ENCODE data around the gene LCN12.

The LCN12 gene

DNA sequence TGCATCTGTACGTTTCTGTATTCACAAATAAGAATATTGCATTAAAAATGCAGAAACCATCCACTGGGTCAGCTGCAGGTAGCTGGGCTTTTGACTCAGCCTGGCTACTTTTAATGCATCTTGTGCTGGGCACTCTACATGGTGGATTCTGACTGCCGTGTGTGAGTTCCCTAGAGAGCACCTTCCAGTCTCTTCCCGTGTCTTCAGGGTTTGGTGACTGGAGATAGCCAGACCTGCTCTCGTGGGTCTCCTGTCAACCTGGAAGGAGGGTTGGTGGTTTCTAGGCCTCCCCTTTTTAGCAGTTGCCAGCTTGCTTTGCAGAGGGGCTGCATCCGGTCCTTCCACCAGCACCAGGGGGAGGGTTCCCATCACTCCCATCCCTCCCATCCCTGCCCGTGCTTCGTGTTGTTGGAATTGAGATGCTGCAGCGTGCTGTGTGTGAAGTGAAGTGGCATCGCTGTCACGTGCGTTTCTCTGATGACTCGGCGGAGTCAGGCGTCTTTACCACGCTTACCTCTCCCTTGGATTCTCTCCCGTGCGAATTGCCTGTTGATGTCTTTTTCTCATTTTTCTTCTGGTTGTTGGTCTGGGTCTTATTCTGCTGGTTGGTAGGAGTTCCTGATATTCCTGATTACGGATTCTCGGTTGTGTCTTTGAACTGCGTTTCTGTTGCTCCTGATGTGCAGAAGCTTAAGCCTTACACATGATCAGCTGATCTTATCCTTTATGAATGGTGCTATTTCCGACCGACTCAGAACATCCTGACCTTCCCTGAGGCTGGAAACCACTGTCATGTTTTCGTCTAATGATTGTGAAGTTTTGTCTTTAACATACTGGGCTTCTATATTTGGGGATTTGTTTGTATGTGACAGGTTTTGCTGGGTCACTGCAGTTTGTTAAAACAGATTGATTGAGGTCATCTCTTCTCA lies 24.5 kb upstream of the LCN12 start:
- no peak for DNase-seq

DNA sequence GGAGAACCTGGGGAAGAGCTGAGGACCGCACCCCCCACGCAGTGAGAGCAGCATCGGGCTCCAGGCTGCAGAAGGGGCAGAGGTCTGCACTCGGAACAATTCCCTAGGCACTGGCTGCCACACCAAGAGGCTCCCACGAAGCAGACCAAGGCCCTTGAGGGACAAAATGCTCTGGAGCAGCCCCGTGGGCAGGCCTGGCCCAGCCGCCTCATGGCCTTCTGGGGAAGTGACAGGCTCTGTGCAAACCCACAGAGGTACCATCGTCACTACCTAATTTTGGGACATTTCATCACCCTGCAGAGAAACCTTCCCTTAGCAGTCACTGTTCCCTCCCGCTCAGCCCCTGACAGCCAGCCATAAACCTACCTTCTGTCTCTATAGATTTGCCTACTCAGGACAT lies 23.5 kb upstream of the LCN12 start:
- DNase-seq = no peak

DNA sequence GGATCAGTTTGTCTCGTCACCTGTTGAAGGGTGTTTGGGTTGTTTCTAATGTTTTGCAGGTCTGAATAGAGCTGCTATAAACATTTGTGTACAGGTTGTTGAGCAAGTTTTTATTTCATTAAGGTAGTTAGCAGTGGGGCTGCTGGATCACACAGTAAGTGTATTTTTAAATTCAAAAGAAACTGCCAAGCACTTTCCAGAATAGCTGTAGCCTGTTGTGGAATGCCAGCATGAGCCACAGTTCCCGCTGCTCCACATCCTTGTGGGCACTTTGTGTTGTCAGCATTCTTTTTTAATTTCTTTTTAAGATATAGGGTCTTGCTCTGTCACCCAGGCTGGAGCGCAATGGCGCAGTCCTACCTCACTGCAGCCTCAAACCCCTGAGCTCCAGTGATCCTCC lies 22.1 kb upstream of the LCN12 start:
- DNase-seq = no peak

DNA sequence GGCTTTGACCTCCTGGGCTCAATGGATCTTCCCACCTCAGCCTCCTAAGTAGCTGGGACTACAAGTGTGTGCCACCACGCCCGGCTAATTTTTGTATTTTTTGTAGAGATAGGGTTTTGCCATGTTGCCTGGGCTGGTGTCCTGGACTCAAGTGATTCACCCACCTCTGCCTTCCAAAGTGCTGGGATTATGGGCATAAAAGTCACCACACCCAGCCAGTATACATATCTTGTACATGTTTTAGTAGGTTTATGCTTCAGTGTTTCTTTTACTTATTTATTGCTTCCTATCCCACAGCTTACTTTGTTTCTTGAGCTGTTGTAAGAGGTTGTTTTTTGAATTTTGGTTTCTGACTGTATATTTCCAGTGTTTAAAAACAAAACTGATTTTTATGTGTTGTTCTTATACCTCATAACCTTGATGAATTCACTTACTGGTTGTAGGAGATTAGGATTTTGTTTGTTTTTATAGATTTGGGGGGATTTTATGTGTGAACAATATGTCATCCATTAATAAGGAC lies 20.4 kb upstream of the LCN12 start:
- no peak for DNase-seq

DNA sequence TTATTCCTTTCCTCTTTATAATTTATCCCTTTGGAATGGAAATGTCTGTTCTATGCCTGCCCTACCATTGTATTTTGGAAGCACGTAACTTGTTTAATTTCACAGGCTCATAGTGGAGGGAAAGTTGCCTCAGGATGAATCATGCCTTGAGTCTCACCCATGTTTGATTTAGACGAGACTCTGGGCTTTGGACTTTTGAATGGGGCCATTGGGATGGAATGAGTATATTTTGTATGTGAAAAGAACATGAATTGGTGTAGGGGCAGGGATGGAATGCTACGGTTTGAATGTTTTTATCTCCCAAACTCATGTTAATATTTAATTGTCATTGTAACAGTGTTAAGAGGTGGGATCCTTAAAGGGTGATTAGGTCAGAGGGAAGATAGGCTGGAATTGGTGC lies 17.8 kb upstream of the LCN12 start:
- no peak for DNase-seq

DNA sequence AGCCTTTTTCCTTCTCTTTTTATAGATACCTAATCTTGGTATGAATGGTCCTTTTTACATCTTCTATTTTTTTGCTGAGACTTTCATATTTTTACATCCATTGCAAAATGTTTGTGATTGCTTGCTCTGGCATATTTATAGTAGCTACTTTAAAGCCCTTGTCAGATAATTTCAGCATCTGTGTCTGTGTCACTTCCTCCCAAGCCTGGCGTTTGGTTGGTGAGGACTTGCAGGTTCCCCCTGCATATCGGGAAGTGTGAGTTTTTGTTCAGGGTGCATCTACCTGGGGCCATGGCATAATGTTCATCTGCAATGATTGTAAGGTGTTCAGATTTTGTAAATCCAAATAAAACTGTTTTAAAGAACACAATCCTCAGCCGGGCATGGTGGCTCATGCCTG lies 16.4 kb upstream of the LCN12 start:
- DNase-seq = no peak

DNA sequence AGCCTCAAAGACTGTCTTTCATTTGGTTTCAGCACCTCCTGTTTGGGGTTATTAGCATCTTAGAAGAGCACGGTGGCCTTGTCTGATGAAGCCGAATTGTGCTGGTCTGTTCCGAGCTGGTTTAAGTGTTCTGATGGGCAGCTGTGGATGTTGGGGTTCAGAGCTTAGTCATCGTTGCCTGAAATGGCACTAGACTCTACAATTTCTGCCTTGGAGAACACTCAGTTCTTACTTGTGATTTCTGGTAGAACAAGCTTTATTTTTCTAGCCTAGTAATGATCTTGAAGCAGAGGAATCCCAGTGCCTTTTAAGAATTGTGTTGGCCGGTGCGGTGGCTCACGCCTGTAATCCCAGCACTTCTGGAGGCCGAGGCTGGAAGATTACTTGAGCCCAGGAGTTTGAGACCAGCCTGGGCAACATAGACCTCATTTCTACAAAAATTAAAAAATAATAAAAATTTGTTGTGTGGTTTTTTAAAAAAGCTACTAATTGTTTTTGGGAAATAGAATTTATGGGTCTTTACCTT lies 15.4 kb upstream of the LCN12 start:
- DNase-seq = no peak

DNA sequence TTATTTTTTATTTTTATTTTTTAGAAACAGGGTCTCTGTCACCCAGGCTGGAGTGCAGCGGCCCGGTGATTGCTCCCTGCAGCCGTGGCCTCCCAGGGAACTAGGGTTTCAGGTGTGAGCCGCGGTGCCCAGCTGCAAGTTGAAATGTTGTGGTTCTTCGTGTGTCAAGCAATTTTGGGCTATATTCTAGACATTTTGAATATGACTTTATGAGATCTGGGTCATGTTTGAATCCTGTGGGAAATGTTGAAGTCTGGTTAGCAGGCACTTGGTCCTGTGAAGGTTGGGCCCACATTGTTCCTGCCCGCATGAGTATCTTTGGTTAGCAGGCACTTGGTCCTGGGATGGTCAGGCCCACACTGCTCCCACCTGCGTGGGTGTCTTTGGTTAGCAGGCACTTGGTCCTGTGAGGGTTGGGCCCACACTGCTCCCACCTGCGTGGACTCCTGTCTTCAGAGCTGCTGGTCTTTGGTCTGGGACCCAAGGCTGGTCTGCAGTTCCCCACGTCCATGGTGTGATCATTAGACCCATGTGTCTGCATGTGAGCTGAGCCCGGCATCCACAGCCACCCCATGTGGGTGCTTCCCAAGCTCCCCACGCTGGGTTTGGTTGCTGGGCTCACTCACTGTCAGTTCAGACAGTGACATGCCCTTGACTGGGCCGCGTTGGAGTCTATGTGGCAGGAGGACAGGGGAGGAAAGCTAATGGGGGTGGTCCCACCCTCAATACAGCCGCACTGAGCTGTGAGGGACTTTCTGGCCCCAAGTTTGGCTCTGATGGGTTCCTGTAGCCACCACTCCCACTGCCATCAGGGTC lies 14.7 kb upstream of the LCN12 start:
- DNase-seq = no peak

DNA sequence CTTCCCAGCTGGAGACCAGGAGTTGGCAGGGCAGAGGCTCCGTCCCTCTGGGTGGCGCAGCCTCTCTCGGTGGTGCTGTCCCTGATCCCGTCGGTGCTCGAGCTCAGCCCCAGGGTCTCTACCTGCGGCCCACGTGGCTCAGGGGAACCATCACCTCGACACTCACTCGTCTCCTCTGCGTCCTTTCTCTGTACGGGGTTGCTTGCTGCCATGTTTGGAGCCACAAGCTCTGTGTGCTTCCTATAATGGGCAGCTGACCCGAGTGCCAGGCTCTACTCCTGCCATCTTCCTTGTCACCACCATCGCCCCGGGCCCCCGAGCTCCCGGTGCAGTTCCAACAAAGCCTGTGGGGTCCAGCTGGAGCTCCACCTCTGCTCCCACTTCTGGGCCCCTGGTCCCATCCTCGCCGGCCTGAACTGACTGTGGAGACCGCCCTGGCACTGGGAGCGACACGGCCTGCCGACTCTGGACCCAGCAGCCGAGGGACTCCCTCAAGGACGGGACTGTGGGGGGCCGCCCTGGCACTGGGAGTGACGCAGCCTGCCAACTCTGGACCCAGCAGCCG lies 12.6 kb upstream of the LCN12 start:
- no peak for DNase-seq

DNA sequence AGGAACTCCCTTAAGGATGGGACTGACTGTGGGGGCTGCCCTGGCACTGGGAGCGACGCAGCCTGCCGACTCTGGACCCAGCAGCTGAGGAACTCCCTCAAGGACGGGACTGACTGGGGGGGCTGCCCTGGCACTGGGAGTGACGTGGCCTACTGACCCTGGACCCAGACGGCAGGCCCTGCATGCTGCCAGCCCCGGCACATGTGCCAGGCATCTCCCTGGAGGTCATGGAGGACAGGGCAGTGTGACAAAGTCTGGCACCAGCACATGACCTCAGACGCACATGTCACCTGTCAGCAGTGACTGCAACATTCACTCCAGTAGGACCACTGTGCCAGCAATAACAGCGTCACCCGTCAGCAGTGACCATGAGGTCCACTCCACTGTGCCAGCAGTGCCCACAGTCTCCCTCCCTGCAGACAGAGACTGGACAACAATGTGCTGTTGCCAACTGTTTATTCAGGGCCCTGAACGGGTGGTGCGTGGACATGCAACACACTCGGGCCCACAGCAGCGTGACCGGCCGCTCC lies 12.0 kb upstream of the LCN12 start:
- DNase-seq = no peak

DNA sequence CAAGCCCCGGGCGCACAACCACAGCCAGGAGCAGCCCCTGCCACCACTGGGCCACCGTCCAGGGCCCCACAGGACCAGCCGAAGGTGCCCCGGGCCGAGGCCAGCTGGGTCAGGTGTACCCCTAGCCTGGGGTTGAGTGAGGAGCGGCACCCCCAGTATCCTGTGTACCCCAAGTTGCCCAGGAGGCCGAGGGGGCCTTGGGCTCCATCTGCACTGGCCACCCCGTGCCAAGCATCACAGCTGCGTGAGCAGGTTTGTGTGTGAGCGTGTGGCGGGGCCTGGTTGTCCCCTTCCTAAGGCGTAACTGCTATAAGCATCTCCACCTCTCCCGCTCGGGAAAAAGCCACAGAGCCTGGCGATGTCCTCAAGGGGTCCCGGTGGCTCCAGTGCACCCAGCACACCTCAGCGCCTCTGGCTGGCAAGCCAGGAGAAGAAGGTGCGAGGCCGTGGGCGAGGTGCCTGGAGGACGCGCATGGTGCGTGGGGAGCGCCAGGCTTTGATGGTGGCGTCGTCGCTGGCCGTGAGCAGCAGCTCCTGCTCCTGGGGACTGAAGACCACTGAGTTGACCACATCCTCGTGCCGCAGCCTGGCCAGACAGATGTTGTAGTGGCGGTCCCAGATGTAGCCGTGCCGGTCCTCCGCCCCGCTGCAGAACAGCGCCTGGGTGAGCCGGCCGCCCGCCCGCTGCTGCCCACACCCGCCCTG lies 11.4 kb upstream of the LCN12 start:
- DNase-seq = no peak

DNA sequence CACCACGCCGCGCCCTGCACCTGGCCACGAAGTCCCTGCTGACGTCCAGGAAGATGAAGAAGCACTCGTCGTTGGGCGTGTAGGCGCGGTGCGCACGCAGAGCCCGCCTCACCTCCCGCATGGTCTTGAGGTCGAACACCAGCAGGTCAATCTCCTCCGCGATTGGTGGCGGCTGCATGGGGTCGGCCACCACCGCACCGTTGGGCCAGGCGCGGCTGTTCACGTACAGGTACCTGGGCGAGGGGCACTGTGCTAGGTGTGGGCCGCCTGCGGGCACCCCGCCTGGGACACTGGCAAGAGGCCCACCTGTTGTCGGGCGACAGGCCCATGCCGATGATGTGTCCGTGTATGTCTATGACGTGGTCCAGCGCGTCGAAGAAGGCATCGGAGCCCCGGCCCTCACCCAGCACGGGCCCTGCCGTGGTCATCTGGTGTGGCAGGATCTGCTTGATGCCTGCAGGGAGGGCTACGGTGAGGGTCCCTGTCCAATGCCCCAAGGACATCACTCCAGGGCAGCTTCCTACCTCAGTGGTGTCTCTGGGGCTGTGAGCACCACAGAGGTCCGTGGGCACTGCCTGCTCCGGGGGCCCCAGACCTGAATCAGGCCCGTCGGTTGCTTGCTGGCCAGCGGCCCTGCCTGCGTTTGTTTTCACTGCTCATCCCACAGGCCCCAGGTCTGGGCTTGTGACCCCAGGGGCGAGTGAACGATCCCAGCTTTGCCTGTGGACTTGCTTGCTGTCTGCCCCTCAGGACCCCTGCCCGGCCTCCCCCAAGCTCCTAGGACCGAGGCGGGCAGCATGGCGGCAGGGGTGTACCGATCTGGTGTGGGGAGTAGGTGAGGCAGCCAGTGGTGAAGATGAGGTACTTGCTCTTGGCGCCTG lies 10.6 kb upstream of the LCN12 start:
- no peak for DNase-seq

DNA sequence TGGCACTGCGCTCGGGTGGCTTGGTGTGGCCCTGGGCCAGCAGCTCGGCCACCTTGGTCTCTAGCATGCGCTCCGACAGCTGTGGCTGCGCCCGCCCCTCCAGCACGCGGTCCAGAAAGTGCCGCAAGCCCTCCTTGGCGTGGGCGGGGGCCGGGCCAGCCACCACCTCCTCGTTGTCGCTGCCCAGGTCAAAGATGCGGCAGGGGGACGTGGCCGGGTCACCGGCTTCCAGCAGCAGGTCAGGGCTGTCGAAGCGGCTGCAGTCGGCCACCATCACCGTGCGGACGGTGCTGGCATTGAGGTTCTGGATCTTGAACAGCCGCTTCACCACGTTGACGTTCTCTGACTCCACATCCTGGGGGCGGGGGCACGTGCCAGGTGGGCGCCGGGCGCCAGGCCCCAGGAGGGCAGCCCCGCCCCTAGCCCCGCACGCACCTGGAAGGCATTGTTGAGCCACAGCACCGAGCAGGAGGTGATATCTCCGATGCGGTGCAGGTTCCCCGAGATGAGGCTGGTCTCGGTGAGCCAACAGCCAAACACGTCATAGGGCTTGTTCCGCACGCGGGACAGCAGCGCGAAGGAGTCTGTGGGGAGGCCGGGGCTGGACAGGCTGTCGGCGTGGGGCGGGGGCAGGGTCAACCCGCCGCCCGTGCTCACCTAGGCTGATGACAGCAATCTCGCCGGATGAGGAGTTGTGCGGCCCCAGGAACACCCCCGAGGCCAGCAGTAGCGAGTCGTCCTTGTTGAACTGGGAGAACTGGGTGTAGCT lies 9.8 kb upstream of the LCN12 start:
- DNase-seq = no peak

DNA sequence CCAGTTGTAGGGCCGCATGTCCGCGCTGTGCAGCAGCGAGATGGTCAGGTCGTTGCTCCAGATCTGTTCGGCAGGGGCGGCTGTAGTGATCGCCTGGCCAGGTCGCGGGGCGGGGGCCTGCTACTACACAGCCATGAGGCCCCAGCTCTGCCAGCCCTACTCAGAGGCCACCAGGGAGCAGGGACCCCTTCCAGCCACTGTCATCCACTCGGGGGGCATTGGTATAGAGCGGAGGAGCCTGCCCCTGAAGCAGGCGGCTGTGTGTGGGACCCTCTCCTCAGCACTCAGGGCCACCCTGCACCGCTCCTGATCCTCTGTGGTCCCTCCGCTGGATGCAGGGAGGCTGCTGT lies 9.2 kb upstream of the LCN12 start:
- DNase-seq = no peak

DNA sequence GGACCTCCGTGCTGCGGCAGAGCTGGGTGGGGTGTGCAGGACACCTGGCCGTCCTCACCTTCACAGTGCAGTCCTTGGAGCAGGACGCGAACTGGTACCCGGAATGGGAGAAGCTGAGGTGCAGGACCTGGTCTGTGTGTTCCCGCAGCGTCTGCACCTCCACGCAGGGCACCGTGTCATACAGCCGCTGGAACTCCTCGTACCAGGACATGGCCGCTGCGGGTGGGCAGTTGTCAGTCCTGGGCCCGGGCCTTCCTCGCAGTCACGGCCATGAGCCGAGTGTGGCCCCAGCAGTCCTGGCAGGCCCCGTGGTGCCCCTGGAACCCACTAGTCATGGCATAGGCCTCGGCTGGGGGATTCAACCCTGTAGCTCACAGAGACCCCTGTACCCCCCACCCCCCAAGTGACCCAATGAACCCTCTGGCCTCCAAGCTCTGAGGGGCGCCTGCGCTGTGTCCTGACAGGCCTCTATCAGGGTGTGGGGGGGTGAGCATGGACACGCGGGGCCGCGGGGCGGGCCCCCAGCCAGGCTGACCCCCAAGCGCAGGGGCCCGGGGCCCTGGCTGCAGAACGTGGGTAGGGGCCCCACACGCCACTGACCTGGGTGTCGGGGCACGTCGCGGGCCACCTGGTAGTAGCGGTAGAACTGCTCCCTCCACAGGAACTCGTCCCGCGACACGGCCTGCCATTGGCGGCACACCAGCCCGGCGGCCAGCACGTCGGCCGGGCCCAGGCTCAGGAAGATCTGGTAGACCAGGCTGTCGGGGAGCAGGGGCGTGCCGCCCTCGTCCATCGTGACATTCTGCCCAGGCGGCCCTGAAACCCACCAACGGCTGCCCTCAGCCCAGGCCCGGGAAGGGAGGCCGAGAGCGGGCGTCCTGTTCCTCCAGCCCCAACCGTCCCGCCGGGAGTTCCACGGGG lies 8.5 kb upstream of the LCN12 start:
- DNase-seq = peak; percentile 80

DNA sequence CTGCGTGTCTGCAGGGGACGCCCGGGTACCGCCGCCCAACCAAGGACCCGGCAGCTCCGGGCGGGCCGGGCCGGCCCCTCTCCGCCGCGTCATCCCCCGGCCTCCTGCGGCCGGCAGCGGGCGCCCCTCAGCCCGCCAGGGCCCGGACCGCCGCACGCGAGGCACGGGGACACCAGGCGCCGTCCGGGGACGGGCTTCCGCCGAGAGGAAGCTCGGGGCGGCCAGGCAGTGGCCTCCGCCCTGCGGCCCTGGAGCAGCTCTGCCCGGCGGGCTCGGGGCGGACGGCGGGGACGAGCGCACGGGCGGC lies 7.9 kb upstream of the LCN12 start:
- DNase-seq = no peak

DNA sequence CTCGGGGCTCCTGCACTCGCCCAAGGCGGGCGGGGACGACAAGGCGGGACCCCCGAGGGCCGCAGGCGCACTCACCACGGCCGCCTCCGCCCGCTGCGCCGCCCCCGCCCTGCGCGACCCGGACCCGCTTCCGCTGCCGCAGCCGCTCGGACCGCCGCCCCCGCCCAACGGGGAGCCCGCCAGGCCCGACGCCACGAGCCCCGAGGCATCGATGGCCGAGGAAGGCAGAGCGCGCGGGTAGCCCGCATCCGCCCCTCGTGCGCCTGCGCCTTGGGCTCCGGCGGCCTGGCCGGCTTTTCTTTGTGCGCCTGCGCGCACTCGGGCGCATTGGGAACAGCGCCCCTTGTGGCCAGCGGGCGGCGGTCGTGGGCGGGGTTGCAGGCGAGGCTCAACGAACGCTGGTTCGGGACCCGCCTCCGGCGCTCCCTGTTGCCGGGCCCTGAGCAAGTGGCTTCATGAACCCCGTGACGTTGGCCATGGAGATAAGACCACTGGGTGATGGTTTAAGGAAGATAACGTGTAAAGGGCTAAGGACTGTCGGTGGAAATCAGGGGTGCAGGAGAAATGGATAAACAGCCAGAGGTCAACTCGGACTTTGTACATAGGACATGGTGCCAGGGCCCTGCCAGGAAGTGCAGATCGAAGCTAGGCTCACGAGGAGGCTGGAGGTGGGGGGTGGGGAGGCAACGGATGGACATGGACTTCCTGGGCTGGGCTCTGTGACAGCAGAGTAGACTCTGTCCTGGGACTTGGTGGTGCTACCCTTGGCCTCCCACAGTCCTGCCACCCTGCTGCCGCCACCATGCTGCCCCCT lies 7.3 kb upstream of the LCN12 start, which contains the start of the genes C8G and FBXW5:
TSS of gene C8G (plus strand) at position 725 of the 814 bp plus-strand sequence. CDS start at position 803, 78 bp downstream.
TSS of gene FBXW5 (minus strand) at position 220 of the 814 bp plus-strand sequence. CDS start 655 bp downstream, outside the sequence.
- peak; percentile 99 for DNase-seq

Measured in activated CD8-positive, alpha-beta memory T cell treated with anti-CD3 and anti-CD28 coated beads for 24 hours (primary cell).